ENCODE data around the gene ITIH5. TPM values are rescaled to one million over a fixed set of nuclear protein-coding genes. Genes with fewer than 3 reads are reported as not detected.

The ITIH5 gene
- polyA plus RNA-seq, 3 donors = not detected

- H3K4me2 ChIP-seq (replicated peaks; ENCODE audit: extremely low read depth, low read length, poor library complexity, severe bottlenecking) = no peak overlapping the region
- H3K27ac Mint-ChIP-seq = peak overlapping the region in 4 of 7 donors; percentile 17 to 88 (median 40)
Measured at GRCh38 chr10:7520507-7521485, 146.0 kb downstream of the ITIH5 start.

More at GRCh38 chr10:7520507-7521485, 146.0 kb downstream of the ITIH5 start:
- no peaks in the 10 kb centered on the region for H3K36me3 Mint-ChIP-seq
- no peaks in the 10 kb centered on the region for H3K27me3 ChIP-seq (ENCODE audit: control insufficient read depth in 2 of 2, insufficient read depth in 2 of 2, low read length in 2 of 2)
- H3K9ac ChIP-seq (ENCODE audit: insufficient read depth, low read length, poor library complexity, severe bottlenecking) = no peak overlapping the region
- H3K4me1 Mint-ChIP-seq = peaks cover 18% of the 10 kb centered on the region
- H4K20me1 ChIP-seq (ENCODE audit: insufficient read depth, low read length) = no peaks in the 10 kb centered on the region
- no peaks in the 10 kb centered on the region for H3K79me2 ChIP-seq (ENCODE audit: insufficient read depth, low read length)
- H3K4me3 ChIP-seq (replicated peaks in 1 of 3; ENCODE audit: low read depth in 2 of 3, low read length in 3 of 3) = no peak overlapping the region
- H3K36me3 ChIP-seq (replicated peaks in 1 of 2; ENCODE audit: control insufficient read depth in 1 of 2, insufficient read depth in 2 of 2, low read length in 2 of 2) = no peaks in the 10 kb centered on the region
- H3K27me3 Mint-ChIP-seq (ENCODE audit: low read depth in 3 of 3) = peaks cover 0 to 4% (median 2%) of the 10 kb centered on the region in 3 donors
- H2AFZ ChIP-seq (ENCODE audit: insufficient read depth, low read depth, low read length, poor library complexity, severe bottlenecking) = no peak overlapping the region
- DNase-seq = no peak
- H3K4me1 ChIP-seq (ENCODE audit: control insufficient read depth in 1 of 2, insufficient read depth in 2 of 2, low read length in 2 of 2) = peaks cover 0 to 9% of the 10 kb centered on the region in 2 donors
- no peak overlapping the region for H3K27ac ChIP-seq (ENCODE audit: low read depth in 1 of 2, low read length in 2 of 2)
- H3K9me3 Mint-ChIP-seq = peaks cover 1 to 7% (median 4%) of the 10 kb centered on the region in 7 donors
- intact Hi-C loops (cut with micrococcal nuclease) = loop anchor here in 1 of 2 donors (10.0 kb wide), 1 partner anchor 1784 kb away; no protein-coding TSS in a partner anchor
- TF ChIP-seq CTCF (IDR thresholded peaks at IDR 0.05) = no peak
- peaks cover 0 to 5% of the 10 kb centered on the region in 2 donors for H3K9me3 ChIP-seq (replicated peaks in 1 of 2; ENCODE audit: control insufficient read depth in 1 of 2, insufficient read depth in 1 of 2, low read length in 2 of 2)
- 97% methylated on average over 10 of the region's 11 CpGs for WGBS (ENCODE audit: insufficient coverage)
- H3K4me3 Mint-ChIP-seq = no peak overlapping the region
